GM18909 (cell line): ENCODE results near the gene HPGD.
A peak's percentile ranks its signal among the peaks of the same experiment; 100 is the strongest.

ENCODE experiments used
- ATAC-seq: cut with Tn5 transposase; IDR thresholded peaks from one replicate; pipeline ENCODE4 v1.9.1; 2021; ENCODE audit warnings: mild to moderate bottlenecking; ENCODE audit not compliant: unreplicated experiment, poor library complexity

The HPGD gene

GRCh38 chr4:174522183-174523024 lies at the start of gene HPGD:
Gene HPGD (minus strand): TSS chr4:174522488. CDS start chr4:174522451, 37 bp downstream.
- ATAC-seq: peak; percentile 82

GRCh38 chr4:174564529-174564928 lies 42.2 kb upstream of the HPGD start:
- no peak for ATAC-seq

- no peak for ATAC-seq
Measured at GRCh38 chr4:174563399-174563798, 41.1 kb upstream of the HPGD start.

- ATAC-seq: no peak
Measured at GRCh38 chr4:174561560-174561959, 39.3 kb upstream of the HPGD start.

GRCh38 chr4:174559894-174560293 lies 37.6 kb upstream of the HPGD start:
- no peak for ATAC-seq

GRCh38 chr4:174555789-174556630 lies 33.7 kb upstream of the HPGD start:
- no peak for ATAC-seq

GRCh38 chr4:174554231-174554728 lies 32.0 kb upstream of the HPGD start:
- no peak for ATAC-seq

- no peak for ATAC-seq
Measured at GRCh38 chr4:174553828-174554227, 31.5 kb upstream of the HPGD start.

- no peak for ATAC-seq
Measured at GRCh38 chr4:174553031-174553430, 30.7 kb upstream of the HPGD start.

GRCh38 chr4:174550541-174550940 lies 28.3 kb upstream of the HPGD start:
- ATAC-seq: no peak

GRCh38 chr4:174549721-174550120 lies 27.4 kb upstream of the HPGD start:
- ATAC-seq: no peak

GRCh38 chr4:174545268-174545667 lies 23.0 kb upstream of the HPGD start:
- ATAC-seq: no peak

- ATAC-seq: no peak
Measured at GRCh38 chr4:174544496-174544895, 22.2 kb upstream of the HPGD start.

- no peak for ATAC-seq
Measured at GRCh38 chr4:174540175-174540574, 17.9 kb upstream of the HPGD start.

- ATAC-seq: no peak
Measured at GRCh38 chr4:174539571-174539970, 17.3 kb upstream of the HPGD start.

- no peak for ATAC-seq
Measured at GRCh38 chr4:174538876-174539250, 16.6 kb upstream of the HPGD start.

- ATAC-seq: peak; percentile 98
Measured at GRCh38 chr4:174538123-174538875, 16.0 kb upstream of the HPGD start.

GRCh38 chr4:174537634-174538033 lies 15.3 kb upstream of the HPGD start:
- ATAC-seq: peak; percentile 31

GRCh38 chr4:174534461-174534860 lies 12.2 kb upstream of the HPGD start:
- no peak for ATAC-seq

- ATAC-seq: no peak
Measured at GRCh38 chr4:174532445-174532844, 10.2 kb upstream of the HPGD start.
